ENCODE results near the gene CD300A.

CD300A gene

DNA sequence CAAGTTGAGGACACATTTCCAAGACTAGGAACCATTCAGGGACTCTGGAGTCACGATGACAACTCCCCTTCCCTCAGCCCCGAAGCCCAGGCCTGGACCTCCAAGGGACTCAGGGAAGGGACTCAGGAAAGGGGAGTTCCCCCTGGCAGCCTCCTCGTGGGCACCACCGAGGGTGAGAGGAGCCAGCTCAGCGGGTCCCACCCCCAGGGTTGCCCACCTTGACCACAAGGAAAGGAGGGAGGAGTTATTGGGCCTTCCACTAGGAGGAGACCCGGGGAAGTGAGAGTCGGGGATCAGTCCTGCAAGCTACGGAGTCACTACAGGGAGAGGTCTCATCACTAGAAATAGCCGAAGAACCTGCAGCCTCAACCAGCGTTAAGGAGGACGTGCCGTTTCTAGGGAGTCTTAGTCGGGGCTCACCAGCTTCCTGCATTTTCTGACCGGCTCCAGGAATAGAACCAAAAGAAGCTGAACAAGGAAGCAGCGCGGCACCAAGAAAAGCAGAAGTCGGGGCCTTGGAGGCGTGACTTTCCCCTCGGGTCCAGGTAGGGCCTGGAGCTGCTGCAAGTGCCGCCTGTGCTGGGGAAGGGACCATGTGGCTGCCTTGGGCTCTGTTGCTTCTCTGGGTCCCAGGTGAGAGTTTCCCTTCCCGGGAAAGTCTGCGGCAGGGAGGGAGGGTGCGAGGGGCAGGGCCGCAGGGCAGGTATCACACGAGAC lies at the start of gene CD300A:
Gene CD300A, plus strand, starts transcription at position 524 of the 717 bp plus-strand sequence. Its CDS starts 70 bp downstream, at position 594.
- DNase-seq = no peak

DNA sequence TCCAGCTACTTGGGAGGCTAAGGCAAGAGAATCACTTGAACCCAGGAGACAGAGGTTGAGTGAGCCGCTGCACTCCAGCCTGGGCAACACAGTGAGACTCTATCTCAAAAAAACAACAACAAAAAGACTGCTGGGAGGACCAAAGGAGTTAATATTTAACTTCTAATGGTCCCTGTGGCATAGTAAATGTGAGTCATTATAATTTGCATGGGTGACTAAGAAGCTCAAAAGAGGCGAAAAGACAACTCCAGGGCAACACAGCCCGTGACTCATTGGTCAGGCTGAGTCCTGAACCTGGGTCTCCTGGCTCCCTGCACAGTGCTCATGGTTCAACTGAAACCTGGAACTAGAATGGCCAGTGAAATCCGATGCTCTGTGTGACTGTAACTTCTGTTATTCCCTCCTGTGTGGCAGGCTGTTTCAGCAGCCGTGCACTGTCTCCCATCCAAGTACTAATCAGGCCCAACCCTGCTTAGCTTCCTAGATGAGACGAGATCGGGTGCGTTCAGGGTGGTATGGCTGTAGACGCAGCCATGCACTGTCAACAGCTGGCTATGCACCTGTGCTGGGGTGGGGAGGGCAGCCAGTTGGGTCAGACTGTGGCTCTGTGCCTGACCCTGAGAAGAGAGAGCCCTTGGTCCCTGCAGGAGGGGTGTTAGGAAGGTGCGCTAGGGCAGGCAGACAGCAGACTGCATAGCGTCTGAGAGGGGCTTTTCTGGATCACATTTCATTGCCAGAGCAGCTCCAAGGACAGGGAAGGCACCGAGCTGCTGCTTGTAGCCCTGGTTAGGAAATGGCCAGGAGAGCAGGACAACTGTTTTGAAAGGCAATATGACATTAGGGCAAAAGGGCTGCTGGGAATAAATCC lies 49.0 kb upstream of the CD300A start:
- DNase-seq = no peak

GRCh38 chr17:74419928-74420411 lies 46.5 kb upstream of the CD300A start:
- DNase-seq = no peak

DNA sequence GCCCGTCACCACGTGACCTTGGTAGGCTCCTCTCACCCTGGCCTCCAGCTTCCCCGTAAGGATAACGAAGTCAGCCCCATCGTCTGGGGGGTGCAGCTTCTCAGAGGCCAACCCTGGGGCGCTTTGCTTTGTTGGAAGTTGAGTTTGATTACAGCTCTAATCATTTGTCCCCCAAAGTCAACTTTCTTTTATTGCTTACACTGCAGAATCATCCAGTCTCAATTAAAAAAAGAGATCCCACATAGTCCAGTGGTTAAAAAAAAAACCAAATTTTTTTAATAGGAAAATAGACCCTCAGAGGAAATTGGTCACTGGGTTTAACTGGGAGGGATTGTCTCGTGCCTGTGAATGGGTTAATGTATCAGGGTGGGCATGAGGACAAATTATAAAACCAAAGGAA lies 42.3 kb upstream of the CD300A start:
- DNase-seq = no peak

DNA sequence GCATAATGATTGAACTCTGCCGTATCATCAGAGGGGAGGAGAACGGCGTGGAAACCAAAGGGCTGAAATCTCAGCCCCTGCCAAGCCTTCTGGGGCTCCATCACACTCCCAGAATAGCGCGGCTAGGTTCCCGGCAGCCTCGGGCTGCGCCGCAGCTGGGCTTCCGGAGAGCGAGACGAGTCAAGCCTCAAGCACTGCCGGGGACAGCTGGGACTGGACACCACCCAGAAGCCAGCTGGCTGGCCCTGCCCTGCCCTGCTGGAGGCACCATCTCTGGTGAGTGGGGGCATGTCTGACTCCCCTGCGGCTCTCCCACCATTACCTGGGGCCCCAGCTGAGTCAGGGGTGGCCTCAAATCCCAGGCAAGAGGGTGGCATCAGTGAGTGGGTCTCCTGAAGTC lies 41.8 kb upstream of the CD300A start:
- DNase-seq = no peak

- DNase-seq = no peak
These were observed 39.8 kb upstream of the CD300A start for GRCh38 chr17:74426551-74427047.

GRCh38 chr17:74427048-74427762 lies 39.2 kb upstream of the CD300A start:
- DNase-seq = peak; percentile 41

DNA sequence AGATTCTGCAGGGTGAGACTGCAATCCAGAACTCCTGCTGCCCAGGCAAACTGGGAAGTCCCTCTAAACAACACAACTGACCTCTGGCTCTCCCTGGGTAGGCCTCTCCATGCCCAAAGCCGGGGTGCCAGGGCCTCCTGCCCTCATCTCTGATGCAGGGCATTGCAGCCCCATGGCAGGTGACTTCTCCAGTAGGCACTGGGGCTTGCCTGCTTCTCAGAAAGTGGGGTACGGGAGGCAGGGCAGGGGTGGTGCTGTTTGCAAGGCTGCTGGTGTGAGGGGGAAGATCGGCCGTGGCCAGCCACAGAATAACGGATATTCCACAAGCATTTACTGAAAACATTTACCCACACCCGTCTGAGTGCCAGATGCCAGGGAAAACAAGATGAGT lies 38.7 kb upstream of the CD300A start:
- no peak for DNase-seq

DNA sequence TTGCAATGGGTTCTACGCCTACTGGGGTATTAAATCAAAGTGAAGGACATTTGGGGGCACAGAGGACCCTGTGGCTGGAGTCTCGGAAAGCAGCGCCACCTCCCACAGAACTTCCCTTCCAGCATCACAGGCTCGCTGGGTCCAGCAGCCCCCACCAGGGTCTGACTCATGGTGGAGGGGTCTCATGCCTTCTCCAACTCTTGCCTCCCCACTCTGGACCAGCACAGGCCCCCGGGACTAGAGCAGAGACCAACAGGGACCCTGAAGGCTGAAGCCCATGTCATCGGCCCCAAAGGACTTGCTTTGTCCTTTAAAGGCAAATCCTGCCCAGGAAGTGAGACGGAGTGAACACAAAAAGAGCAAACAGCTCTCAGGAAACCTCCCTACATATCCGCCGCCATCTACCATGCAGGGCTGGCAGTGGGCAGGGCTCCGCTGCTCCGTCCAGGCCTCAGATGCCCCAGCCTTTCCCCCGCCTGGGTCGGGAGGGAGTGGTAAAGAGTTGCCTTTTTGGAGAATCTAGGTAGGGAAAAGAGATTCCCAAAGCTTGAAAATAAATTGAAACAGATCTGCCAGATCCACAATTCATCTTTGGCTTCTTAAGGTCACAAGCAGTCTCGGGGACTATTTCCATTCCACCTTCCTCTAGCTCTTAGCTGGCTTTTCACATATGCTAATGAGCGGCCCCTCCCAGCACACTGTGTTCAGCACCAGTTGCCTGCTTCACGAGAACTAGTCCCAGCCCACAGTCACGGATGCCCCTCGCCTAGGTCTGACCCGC lies 36.6 kb upstream of the CD300A start:
- DNase-seq = no peak

DNA sequence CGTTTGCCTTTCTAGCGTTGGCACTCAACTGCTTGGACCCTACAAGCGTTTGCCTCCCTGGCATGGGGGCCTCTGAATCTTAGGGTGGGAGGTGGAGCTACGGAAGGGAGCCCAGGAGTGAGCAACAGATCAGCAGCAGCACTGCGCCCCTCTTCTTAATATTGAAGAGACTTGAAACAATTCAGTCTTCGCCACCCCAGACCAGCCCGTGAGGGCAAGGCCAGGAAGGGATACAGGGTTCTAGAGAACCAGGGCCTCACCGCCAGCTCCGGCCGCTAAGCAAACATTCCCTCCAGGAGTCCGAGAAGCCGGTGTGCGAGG lies 36.1 kb upstream of the CD300A start:
- DNase-seq = no peak

- peak; percentile 79 for DNase-seq
These were observed 35.5 kb upstream of the CD300A start for GRCh38 chr17:74430706-74431567.

DNA sequence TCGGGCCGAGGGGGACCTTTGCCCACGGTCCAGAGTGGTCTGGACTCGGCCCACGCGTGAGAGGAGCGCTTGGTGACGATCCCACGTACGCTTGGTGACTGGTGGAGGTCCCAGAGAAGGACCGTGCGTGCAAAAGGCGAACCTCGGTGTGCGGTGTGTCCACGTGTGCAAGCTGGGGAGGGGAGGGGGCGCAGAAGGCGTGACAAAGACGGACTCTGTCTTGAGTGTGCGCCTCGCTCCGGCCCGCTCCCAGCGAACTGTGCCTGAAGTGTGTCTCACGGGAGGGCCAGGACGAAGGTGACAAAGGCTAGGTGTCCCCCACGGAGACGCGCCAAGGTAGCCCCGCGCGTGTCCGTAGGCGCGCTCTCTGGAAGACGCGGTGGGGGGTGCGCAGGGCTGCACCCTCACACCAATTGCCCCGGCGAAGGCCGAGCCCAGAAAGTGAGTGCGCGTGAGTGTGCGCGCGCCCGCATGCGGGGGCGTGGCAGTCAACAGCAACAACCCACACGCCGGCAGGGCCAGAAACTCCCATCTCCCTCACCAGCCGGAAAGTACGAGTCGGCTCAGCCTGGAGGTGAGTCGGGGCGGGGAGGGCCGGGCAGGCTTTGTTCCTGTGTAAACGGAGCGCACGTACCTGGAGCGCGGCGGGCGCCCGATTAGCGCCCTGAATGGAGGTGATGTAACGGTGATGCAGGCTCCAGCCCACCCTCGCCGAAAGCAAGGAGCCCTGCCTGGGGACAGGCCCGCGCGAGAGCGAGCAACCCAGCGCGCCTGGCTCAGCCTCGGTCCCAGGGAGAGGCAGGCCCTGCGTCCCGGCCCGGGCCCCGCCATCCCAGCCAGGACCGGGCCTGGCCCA lies 34.6 kb upstream of the CD300A start, which contains the start of gene GPRC5C:
Gene GPRC5C, plus strand, starts transcription at position 521 of the 856 bp plus-strand sequence. CDS start 7,689 bp downstream, outside the sequence.
- DNase-seq = peak; percentile 80

GRCh38 chr17:74432424-74432690 lies 34.1 kb upstream of the CD300A start:
- no peak for DNase-seq

DNA sequence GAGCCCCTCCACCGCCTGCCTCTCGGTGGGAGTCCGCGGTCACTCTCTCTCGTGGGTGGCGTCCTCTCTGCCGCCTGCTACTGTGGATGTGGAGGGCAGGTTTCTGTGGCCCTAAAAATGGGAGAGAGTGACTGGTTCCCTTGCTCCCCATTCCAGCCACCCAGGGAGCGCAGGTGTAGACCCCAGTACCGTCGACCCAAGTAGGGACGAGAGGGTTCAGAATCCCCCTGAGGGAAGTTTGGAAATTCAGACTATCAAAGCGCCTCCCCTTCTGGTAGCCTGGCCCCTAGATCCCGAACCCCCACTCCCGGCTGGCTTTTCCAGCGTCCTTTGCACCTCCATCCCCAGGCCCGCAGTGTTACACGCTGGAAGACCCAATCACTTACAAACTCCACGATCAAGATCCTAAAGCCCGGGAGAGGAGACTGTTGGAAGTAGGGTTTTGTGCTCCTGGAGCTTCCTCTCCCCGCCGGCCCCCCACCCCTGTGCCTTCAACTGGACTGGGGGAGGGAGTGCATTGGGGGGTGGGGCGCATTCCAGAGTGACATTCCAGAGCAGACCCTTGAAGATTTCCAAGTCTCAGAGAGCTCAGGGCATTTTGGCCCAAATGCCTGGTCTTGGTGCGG lies 33.6 kb upstream of the CD300A start:
- no peak for DNase-seq

- DNase-seq = no peak
These were observed 32.9 kb upstream of the CD300A start for GRCh38 chr17:74433421-74434121.

- no peak for DNase-seq
These were observed 30.6 kb upstream of the CD300A start for GRCh38 chr17:74435775-74436359.

DNA sequence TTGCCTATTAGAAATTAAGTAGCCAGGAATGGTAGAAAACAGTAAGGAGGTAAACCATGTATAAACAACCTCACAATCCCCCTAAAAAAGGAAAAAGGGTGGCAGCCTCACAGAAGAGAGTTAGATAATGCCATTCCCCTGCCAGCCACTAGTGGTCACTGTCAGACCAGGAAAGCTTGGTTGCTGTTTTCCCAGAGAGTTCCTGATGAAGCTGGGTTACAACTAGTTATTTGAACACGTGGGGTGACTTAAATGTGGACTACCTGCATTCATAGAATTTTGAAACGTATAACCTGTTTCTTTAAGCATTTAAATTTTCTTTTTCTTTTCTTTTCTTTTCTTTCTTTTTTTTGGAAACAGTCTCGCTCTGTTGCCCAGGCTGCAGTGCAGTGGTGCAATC lies 28.7 kb upstream of the CD300A start:
- no peak for DNase-seq

DNA sequence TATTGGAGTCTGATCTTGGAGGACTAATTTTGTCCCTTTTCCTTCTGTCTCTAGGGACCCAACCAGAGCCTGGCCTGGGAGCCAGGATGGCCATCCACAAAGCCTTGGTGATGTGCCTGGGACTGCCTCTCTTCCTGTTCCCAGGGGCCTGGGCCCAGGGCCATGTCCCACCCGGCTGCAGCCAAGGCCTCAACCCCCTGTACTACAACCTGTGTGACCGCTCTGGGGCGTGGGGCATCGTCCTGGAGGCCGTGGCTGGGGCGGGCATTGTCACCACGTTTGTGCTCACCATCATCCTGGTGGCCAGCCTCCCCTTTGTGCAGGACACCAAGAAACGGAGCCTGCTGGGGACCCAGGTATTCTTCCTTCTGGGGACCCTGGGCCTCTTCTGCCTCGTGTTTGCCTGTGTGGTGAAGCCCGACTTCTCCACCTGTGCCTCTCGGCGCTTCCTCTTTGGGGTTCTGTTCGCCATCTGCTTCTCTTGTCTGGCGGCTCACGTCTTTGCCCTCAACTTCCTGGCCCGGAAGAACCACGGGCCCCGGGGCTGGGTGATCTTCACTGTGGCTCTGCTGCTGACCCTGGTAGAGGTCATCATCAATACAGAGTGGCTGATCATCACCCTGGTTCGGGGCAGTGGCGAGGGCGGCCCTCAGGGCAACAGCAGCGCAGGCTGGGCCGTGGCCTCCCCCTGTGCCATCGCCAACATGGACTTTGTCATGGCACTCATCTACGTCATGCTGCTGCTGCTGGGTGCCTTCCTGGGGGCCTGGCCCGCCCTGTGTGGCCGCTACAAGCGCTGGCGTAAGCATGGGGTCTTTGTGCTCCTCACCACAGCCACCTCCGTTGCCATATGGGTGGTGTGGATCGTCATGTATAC lies 26.5 kb upstream of the CD300A start:
- no peak for DNase-seq
